ENCODE data around the gene CEMIP. TPM values are rescaled to one million over a fixed set of nuclear protein-coding genes. Genes with fewer than 3 reads are reported as not detected.

CEMIP gene
- total RNA-seq, 1 donor, result 0.21 TPM

DNA sequence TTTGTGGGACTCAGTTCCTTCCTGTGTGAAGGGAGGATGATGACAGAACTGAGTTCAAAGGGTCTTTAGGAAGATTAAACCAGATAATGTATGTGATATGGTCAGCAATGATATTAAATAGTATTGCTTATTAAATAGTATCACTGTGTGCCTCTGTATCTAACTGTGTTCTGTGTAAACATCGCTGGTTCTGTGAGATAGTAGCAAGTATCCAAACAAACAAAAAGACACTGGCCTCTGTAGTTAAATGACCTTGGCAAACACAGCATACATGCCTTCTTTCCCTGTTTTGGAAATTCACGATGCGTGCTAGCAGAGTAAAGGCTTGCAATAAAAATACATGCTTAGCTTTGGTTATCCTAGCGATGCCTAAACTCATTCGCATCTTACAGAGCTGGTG lies 134.4 kb downstream of the CEMIP start:
- no peaks in the 10 kb centered on the region for H3K9me3 ChIP-seq (ENCODE audit: low read depth, low read length)
- no peaks in the 10 kb centered on the region for H3K27me3 ChIP-seq (ENCODE audit: insufficient read depth, low read length)
- H3K4me3 ChIP-seq (ENCODE audit: low read length), result no peak overlapping the region

DNA sequence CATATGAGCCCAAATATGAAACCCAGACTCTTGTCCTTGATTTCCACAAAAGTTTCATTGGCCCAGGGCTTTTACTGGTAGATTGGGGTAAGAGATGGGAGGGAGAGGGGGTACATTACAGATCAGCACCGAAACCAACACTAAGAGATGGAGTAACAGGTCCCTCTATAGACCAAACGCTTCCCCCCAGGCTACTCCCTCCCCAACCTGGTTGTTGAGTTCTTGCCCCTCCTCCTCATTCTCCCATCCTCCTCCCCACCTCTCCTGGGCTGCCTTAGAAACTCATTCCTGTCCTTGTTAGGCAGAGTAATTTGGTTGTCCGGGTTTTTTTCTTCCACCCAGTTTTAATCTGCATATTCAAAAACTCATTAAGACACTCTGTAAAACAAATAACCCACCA lies 136.3 kb downstream of the CEMIP start:
- no peak overlapping the region for H3K4me3 ChIP-seq (ENCODE audit: low read length)
- no peaks in the 10 kb centered on the region for H3K4me1 ChIP-seq (ENCODE audit: insufficient read depth, low read length)
- H3K9me3 ChIP-seq (ENCODE audit: low read depth, low read length), result no peaks in the 10 kb centered on the region
- no peaks in the 10 kb centered on the region for H3K27me3 ChIP-seq (ENCODE audit: insufficient read depth, low read length)

More for the DNA sequence above, 134.4 kb downstream of the CEMIP start:
- H3K4me1 ChIP-seq (ENCODE audit: insufficient read depth, low read length), result no peaks in the 10 kb centered on the region

- Histone ChIP-seq H3K27me3 (ENCODE audit: insufficient read depth, low read length) (no peaks in the 10 kb centered on the region), H3K9me3 (ENCODE audit: low read depth, low read length) (no peaks in the 10 kb centered on the region), H3K4me1 (ENCODE audit: insufficient read depth, low read length) (no peaks in the 10 kb centered on the region), H3K4me3 (ENCODE audit: low read length) (no peak overlapping the region)
These were observed 136.9 kb downstream of the CEMIP start for GRCh38 chr15:80916056-80916455.

DNA sequence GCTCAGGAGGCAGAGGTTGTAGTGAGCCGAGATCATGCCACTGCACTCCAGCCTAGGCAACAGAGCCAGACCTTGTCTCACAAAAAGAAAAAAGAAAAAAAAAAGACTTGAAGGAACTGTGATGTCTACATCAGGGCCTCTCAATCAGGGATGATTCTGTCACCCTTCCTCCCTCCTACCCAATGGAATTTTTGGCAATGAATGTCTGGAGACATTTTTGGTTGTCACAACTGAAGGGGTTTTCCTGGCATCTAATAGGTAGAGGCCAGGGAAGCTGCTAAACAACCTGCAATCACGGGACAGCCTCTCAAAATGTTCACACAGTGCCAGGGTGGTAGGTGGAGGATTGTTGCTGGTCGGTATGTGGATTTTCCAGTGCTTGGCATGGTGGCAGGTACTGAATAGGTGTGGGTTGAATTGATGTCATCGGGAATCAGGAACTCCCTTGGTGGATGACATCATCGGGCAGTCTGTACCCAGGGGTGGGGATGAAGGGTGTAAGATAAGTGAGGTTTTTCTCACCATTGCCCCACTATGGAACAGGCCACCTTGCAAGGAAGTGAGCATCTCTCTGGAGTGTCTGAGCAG lies 139.1 kb downstream of the CEMIP start:
- Histone ChIP-seq H3K9me3 (ENCODE audit: low read depth, low read length) (no peaks in the 10 kb centered on the region), H3K27me3 (ENCODE audit: insufficient read depth, low read length) (no peaks in the 10 kb centered on the region)

DNA sequence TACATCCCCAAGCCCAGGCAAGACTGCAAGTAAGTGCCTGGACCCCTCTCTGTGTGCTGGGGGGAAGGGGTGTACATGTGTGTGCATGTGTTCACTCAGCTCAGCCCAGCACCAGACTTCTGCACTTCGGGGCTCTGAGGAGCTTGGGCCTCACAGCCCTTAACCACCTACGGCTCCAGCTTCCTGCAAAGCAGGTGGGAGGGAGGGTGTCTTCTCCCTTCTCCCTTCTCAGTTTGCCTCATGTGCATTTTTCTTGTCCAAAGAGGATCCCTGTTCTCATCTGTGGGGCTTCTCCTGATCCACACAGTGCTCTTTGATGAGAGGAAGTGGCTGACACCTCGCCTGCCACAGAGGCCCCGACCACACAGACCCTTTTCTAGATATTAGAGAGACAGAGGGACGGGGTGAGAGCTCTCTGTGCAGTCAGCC lies 141.1 kb downstream of the CEMIP start:
- Histone ChIP-seq H3K9me3 (ENCODE audit: low read depth, low read length) (no peaks in the 10 kb centered on the region), H3K4me1 (ENCODE audit: insufficient read depth, low read length) (no peaks in the 10 kb centered on the region), H3K27me3 (ENCODE audit: insufficient read depth, low read length) (no peaks in the 10 kb centered on the region), H3K4me3 (ENCODE audit: low read length) (no peak overlapping the region)

More for the DNA sequence above, 139.1 kb downstream of the CEMIP start:
- Histone ChIP-seq H3K4me1 (ENCODE audit: insufficient read depth, low read length) (no peaks in the 10 kb centered on the region), H3K4me3 (ENCODE audit: low read length) (no peak overlapping the region)

DNA sequence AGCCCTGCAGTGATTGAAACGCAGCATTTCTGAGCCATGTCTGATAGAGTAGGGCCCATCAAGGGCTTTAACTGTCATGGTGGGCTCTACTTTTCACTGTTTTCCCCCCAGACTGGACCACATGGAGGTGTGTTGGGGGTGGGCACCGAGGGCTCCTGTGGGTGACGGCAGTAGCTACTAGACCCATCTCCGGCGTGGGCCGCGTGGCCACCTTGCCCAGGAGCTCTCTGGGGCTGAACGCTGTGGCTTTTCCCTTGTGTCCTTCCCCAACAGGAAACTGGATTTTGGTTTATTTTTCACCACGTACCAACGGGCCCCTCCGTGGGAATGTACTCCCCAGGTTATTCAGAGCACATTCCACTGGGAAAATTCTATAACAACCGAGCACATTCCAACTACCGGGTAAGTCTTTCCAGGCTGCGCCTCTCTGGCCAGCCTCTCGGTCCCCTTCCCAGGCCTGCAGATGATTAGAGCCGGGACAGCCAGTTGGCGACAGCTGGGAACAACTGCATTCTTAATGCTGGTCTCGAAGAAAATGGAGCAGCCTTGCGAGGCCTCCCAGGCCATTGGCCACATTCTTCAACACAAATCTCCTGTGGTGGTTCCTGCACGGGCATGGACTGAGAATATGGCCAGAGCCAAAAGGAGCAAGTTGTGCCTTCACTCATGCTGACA lies 142.7 kb downstream of the CEMIP start:
- Histone ChIP-seq H3K4me1 (ENCODE audit: insufficient read depth, low read length) (no peaks in the 10 kb centered on the region), H3K27me3 (ENCODE audit: insufficient read depth, low read length) (no peaks in the 10 kb centered on the region), H3K9me3 (ENCODE audit: low read depth, low read length) (no peaks in the 10 kb centered on the region), H3K4me3 (ENCODE audit: low read length) (no peak overlapping the region)

DNA sequence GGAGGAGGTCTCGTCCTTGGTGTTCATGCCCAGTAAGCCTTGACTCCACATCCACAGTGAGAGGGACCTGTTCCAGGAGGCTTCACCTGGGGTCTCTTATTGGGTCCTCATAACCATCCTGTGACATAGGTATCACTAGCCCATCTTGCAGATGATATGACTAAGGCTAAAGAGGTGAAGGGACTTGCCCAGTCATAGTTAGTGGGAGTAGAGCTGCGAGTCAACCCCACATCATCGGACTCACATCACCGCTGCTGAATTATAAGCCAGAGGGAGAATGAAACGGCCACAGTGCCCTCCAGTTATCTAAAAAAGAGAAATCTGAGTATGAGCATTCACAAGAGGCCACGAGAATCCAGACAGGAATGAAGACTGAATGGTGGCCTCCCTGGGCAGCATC lies 144.5 kb downstream of the CEMIP start:
- no peaks in the 10 kb centered on the region for H3K9me3 ChIP-seq (ENCODE audit: low read depth, low read length)
- no peaks in the 10 kb centered on the region for H3K4me1 ChIP-seq (ENCODE audit: insufficient read depth, low read length)
- no peaks in the 10 kb centered on the region for H3K27me3 ChIP-seq (ENCODE audit: insufficient read depth, low read length)
- H3K4me3 ChIP-seq (ENCODE audit: low read length), result no peak overlapping the region

- no peaks in the 10 kb centered on the region for H3K4me1 ChIP-seq (ENCODE audit: insufficient read depth, low read length)
- H3K27me3 ChIP-seq (ENCODE audit: insufficient read depth, low read length), result no peaks in the 10 kb centered on the region
- H3K9me3 ChIP-seq (ENCODE audit: low read depth, low read length), result no peaks in the 10 kb centered on the region
- no peak overlapping the region for H3K4me3 ChIP-seq (ENCODE audit: low read length)
These were observed 145.1 kb downstream of the CEMIP start for GRCh38 chr15:80924278-80924677.

- H3K27me3 ChIP-seq (ENCODE audit: insufficient read depth, low read length), result no peaks in the 10 kb centered on the region
- H3K9me3 ChIP-seq (ENCODE audit: low read depth, low read length), result no peaks in the 10 kb centered on the region
- no peak overlapping the region for H3K4me3 ChIP-seq (ENCODE audit: low read length)
- H3K4me1 ChIP-seq (ENCODE audit: insufficient read depth, low read length), result no peaks in the 10 kb centered on the region
These were observed 146.5 kb downstream of the CEMIP start for GRCh38 chr15:80925597-80926059.

DNA sequence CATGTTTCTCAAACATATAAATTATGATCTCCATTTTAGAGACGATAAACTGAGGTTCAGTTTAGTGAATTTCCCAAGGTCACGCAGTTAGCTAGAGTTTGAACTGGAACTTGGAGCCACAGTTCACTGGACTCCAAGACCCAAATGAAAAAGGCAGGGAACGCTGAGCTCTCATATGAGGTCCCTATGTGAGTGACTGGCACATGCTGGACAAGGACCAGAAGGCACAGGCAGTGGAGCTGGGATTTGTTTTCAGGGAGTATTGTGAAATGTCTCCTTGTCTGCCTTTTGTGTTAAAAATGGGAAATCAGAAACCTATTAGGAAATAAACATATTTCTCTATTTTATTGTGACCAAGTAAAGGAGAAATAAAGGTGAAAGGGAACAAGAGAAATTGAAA lies 147.0 kb downstream of the CEMIP start:
- Histone ChIP-seq H3K4me3 (ENCODE audit: low read length) (no peak overlapping the region), H3K9me3 (ENCODE audit: low read depth, low read length) (no peaks in the 10 kb centered on the region), H3K27me3 (ENCODE audit: insufficient read depth, low read length) (no peaks in the 10 kb centered on the region), H3K4me1 (ENCODE audit: insufficient read depth, low read length) (no peaks in the 10 kb centered on the region)

- Histone ChIP-seq H3K4me1 (ENCODE audit: insufficient read depth, low read length) (no peaks in the 10 kb centered on the region), H3K4me3 (ENCODE audit: low read length) (no peak overlapping the region), H3K9me3 (ENCODE audit: low read depth, low read length) (no peaks in the 10 kb centered on the region), H3K27me3 (ENCODE audit: insufficient read depth, low read length) (no peaks in the 10 kb centered on the region)
These were observed 150.1 kb downstream of the CEMIP start for GRCh38 chr15:80929225-80929624.

GRCh38 chr15:80929689-80930088 lies 150.5 kb downstream of the CEMIP start:
- H3K4me3 ChIP-seq (ENCODE audit: low read length), result no peak overlapping the region
- no peaks in the 10 kb centered on the region for H3K9me3 ChIP-seq (ENCODE audit: low read depth, low read length)
- H3K4me1 ChIP-seq (ENCODE audit: insufficient read depth, low read length), result no peaks in the 10 kb centered on the region
- H3K27me3 ChIP-seq (ENCODE audit: insufficient read depth, low read length), result no peaks in the 10 kb centered on the region

DNA sequence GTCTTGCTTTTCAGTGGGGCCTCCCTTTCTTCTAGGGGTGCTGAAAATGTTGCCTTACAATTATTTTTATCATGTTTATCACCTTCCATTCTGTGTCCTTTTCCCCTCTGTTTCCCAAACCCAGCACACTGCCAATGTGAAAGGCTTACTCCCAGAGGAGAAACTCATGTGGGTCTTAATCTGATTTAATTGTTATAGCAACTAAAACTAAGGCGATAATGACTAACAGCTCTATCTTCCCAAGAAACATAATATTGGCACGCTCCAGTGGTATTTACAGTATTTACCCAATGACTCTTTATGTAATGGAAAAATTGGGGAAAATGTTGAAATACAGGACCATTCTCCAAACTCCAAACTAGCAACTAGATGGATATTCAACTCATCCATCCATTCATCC lies 152.0 kb downstream of the CEMIP start:
- Histone ChIP-seq H3K4me3 (ENCODE audit: low read length) (no peak overlapping the region), H3K4me1 (ENCODE audit: insufficient read depth, low read length) (no peaks in the 10 kb centered on the region), H3K27me3 (ENCODE audit: insufficient read depth, low read length) (no peaks in the 10 kb centered on the region), H3K9me3 (ENCODE audit: low read depth, low read length) (no peaks in the 10 kb centered on the region)

- no peaks in the 10 kb centered on the region for H3K27me3 ChIP-seq (ENCODE audit: insufficient read depth, low read length)
- H3K9me3 ChIP-seq (ENCODE audit: low read depth, low read length), result no peaks in the 10 kb centered on the region
- no peaks in the 10 kb centered on the region for H3K4me1 ChIP-seq (ENCODE audit: insufficient read depth, low read length)
- no peak overlapping the region for H3K4me3 ChIP-seq (ENCODE audit: low read length)
These were observed 152.7 kb downstream of the CEMIP start for GRCh38 chr15:80931721-80932512.

DNA sequence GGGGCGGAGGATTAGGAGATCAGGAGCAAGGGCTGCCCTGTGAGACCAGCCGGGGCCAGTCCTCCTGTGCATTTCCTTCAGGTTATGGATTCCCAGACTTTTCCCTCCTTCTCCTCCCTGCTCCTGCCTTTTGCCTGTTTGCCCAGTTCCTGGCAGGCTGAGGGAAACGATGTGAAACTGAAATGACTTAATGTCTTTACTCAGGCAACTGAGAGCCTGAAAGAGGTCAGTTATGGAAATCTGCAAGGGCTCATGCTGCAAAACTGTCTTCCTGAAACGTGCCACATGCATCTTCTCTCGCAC lies 153.3 kb downstream of the CEMIP start:
- H3K4me1 ChIP-seq (ENCODE audit: insufficient read depth, low read length), result no peaks in the 10 kb centered on the region
- no peaks in the 10 kb centered on the region for H3K27me3 ChIP-seq (ENCODE audit: insufficient read depth, low read length)
- H3K9me3 ChIP-seq (ENCODE audit: low read depth, low read length), result no peaks in the 10 kb centered on the region
- H3K4me3 ChIP-seq (ENCODE audit: low read length), result no peak overlapping the region
